Kidney (tissue), 14 donors: ENCODE data around the gene MACROD2. TPM values are rescaled to one million over a fixed set of nuclear protein-coding genes. Genes with fewer than 3 reads are reported as not detected.

Source experiments
- DNase-seq, 5 donors: peaks; one replicate each; pipeline ENCODE4 v3.0.0-alpha.2; 2013 to 2020
- FAIRE-seq: peaks from 2 replicates; lab custom pipeline; 2012; peaks lifted over from hg19 to GRCh38; lab: Jason Lieb, UNC
- H3K27ac ChIP-seq, 2 donors: one replicate each; pipeline ENCODE4 v1.7.0; 2013; ENCODE audit warnings: low read depth in 2 of 2, low read length in 2 of 2, inconsistent platforms in 1 of 2
- H3K27me3 ChIP-seq: one replicate; pipeline ENCODE4 v1.7.1; 2013; ENCODE audit warnings: low read length, inconsistent platforms; ENCODE audit not compliant: control insufficient read depth, insufficient read depth
- H3K36me3 ChIP-seq, 3 donors: one replicate each; pipeline versions ENCODE4 v1.7.0 to v1.7.1; 2013; ENCODE audit warnings: low read length in 3 of 3, control low read depth in 1 of 3, inconsistent platforms in 1 of 3; ENCODE audit not compliant: insufficient read depth in 3 of 3, control insufficient read depth in 2 of 3
- H3K4me1 ChIP-seq, 3 donors: one replicate each; pipeline versions ENCODE4 v1.7.0 to v1.7.1; 2013; ENCODE audit warnings: low read length in 3 of 3, inconsistent platforms in 1 of 3, low read depth in 1 of 3; ENCODE audit not compliant: control insufficient read depth in 2 of 3, insufficient read depth in 2 of 3
- H3K4me3 ChIP-seq, 3 donors: one replicate each; pipeline versions ENCODE4 v1.7.0 to v1.8.1; 2013; ENCODE audit warnings: low read length in 3 of 3, control low read depth in 1 of 3, inconsistent platforms in 1 of 3
- H3K9ac ChIP-seq, 3 donors: one replicate each; pipeline versions ENCODE4 v1.7.0 to v1.7.1; 2013; ENCODE audit warnings: low read length in 3 of 3, control low read depth in 1 of 3, inconsistent platforms in 1 of 3
- H3K9me3 ChIP-seq, 3 donors: one replicate each; pipeline versions ENCODE4 v1.7.0 to v1.7.1; 2013; ENCODE audit warnings: low read length in 3 of 3, control low read depth in 1 of 3, inconsistent platforms in 1 of 3; ENCODE audit not compliant: control insufficient read depth in 2 of 3, insufficient read depth in 1 of 3
- intact Hi-C: fragments of 100-400 bp; cut with DNase I; formaldehyde crosslinking; loops from one replicate; pipeline ENCODE4 v1.11.1; 2022
- polyA plus RNA-seq: library from polyadenylated mRNA; stranded (reverse); fragments of 350-450 nt; fragmentation: Illumina TruSeq; extraction: RNeasy Lipid Tissue Mini Kit (QIAGEN cat#74804); gene quantifications from one replicate; pipeline ENCODE4 v1.2.3, GENCODE V29; 2014; ENCODE audit warnings: low read depth, low replicate concordance; ENCODE audit not compliant: insufficient read depth
- total RNA-seq: library from RNA; stranded (reverse); fragmentation: NEBNext Ultra II Directional; extraction: Animal tissue kit (Norgen Biotek cat#: 25700); gene quantifications from one replicate; pipeline ENCODE4 v1.2.1, GENCODE V29; 2021
- TF ChIP-seq, protein P1 (sequence below): IDR thresholded peaks from 3 replicates; pipeline ENCODE4 v1.5.1; 2012; ENCODE audit warnings: mild to moderate bottlenecking, moderate library complexity, borderline replicate concordance; ENCODE audit not compliant: insufficient read depth; ENCODE audit errors: extremely low read depth
- donor health status: control.
- donor health status: control.
- donor health status: control.
- donor health status: control.
- donor health status: control.
- donor health status: DM: yes; HTN: yes; CAD: no.
- donor health status: Normal renal cell carcinoma (clear cell type).

The MACROD2 gene
- total and polyA plus RNA-seq, 2 donors from 2014 or later, result 3.0 to 10.0 TPM

DNA sequence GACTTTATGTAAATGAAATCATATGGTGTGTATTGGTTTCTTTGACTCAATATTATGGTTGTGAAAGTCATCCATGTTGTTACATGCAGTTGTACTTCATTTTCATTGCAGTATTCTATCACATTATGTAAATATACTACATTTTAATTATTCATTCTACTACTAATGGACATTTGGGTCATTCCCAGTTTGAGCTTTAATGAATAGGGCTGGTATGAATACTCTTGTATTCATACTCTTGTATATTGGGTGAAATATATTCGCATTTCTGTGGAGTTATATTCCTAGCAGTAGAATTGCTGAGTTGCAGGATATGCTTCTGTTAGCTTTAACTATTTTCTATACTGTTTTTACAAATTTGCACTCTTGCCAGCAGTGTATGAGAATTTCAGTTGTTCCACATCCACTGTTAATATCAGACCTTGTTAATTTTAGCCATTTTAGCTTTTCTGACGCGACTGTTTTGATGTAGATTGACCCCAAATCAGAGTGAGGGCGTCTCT, 1633.6 kb downstream of the MACROD2 start:
- H3K27me3 ChIP-seq, result no peaks in the 10 kb centered on the region
- TF ChIP-seq, protein P1, sequence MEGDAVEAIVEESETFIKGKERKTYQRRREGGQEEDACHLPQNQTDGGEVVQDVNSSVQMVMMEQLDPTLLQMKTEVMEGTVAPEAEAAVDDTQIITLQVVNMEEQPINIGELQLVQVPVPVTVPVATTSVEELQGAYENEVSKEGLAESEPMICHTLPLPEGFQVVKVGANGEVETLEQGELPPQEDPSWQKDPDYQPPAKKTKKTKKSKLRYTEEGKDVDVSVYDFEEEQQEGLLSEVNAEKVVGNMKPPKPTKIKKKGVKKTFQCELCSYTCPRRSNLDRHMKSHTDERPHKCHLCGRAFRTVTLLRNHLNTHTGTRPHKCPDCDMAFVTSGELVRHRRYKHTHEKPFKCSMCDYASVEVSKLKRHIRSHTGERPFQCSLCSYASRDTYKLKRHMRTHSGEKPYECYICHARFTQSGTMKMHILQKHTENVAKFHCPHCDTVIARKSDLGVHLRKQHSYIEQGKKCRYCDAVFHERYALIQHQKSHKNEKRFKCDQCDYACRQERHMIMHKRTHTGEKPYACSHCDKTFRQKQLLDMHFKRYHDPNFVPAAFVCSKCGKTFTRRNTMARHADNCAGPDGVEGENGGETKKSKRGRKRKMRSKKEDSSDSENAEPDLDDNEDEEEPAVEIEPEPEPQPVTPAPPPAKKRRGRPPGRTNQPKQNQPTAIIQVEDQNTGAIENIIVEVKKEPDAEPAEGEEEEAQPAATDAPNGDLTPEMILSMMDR, result no peak
- H3K4me1 ChIP-seq, result no peaks in the 10 kb centered on the region
- FAIRE-seq (no peak), DNase-seq (no peak)
- H3K36me3 ChIP-seq, result no peaks in the 10 kb centered on the region
- H3K27ac ChIP-seq, result no peak overlapping the region
- no peak overlapping the region for H3K4me3 ChIP-seq
- intact Hi-C loops, result no loop called here
- no peaks in the 10 kb centered on the region for H3K9me3 ChIP-seq
- H3K9ac ChIP-seq, result no peak overlapping the region

DNA sequence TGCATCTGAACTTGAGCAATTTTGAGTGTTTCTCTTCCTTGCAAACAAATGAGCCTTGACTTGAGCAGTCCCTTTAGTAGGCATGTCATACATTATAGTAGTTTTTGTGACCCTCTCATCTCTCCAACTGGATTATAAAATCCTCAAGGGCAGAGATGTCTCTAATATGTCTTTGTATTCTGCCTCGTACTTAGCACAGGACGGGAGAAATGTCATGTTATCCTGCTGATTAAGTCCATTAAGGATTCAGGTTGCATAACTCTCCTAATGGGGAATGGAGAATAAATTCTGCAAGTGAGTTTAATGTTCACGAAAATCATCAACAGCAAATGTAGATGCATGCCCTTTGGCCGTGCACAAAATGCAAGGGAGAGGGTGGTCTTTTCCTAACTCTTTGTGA, 1635.0 kb downstream of the MACROD2 start:
- Histone ChIP-seq H3K27me3 (no peaks in the 10 kb centered on the region), H3K36me3 (no peaks in the 10 kb centered on the region), H3K4me3 (no peak overlapping the region), H3K9ac (no peak overlapping the region), H3K27ac (no peak overlapping the region), H3K9me3 (no peaks in the 10 kb centered on the region), H3K4me1 (no peaks in the 10 kb centered on the region)
- FAIRE-seq (no peak), DNase-seq (no peak)
- intact Hi-C loops, result no loop called here
- TF ChIP-seq, protein P1, result no peak

DNA sequence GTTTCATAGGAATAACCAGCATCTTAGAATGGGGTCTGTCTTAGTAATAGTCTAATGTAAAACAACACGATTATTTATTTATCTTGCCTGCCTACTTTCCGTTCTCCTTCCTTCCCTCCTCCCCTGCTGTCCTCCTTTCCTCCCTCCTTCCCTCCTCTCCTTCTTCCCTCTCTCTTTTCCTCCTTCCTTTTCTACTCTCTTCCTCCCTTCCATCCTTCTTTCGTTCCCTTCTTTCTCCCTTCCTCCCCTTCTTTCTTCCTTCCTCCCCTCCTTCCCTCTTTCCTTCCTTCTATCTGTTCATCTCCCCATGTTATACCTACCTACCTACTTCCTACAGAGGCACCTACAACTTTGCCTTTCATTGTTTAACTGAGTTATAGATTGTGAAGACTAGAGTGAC, 1637.4 kb downstream of the MACROD2 start:
- FAIRE-seq (no peak), DNase-seq (no peak)
- intact Hi-C loops, result no loop called here
- no peak overlapping the region for H3K4me3 ChIP-seq
- no peaks in the 10 kb centered on the region for H3K36me3 ChIP-seq
- TF ChIP-seq, protein P1, result no peak
- no peak overlapping the region for H3K9ac ChIP-seq
- H3K4me1 ChIP-seq, result peaks cover 0 to 4% (median 0%) of the 10 kb centered on the region in 3 donors
- no peaks in the 10 kb centered on the region for H3K9me3 ChIP-seq
- H3K27ac ChIP-seq, result no peak overlapping the region
- H3K27me3 ChIP-seq, result no peaks in the 10 kb centered on the region

DNA sequence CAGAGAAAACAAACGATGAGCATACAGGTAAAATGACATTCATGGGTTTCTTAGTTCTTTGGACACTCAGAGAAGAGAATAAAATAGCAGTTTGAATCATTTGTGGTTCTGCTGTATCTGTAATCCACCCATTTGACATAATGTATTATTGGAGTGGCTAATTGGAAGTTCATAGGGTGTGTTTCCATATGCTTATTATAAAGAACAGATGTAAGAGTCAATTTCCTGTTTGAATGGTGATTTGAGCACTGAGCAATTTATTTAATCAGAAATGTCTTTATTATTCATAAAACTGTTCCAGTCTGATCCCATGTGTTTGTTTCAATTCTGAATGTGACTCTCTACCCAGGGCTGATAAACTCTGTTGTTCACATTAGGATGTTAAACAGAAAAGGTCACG, 1638.8 kb downstream of the MACROD2 start:
- intact Hi-C loops, result no loop called here
- Histone ChIP-seq H3K9me3 (no peaks in the 10 kb centered on the region), H3K9ac (no peak overlapping the region), H3K4me3 (no peak overlapping the region), H3K4me1 (peaks cover 0 to 12% (median 0%) of the 10 kb centered on the region in 3 donors), H3K36me3 (no peaks in the 10 kb centered on the region), H3K27me3 (no peaks in the 10 kb centered on the region), H3K27ac (no peak overlapping the region)
- FAIRE-seq, result no peak
- TF ChIP-seq, protein P1, result no peak
- no peak for DNase-seq
